ENCODE results near the gene TRPC4AP. TPM values are rescaled to one million over a fixed set of nuclear protein-coding genes. Genes with fewer than 3 reads are reported as not detected.

The TRPC4AP gene
- total RNA-seq, 2 experiments from 2014 or later = 31.9 to 38.8 TPM

- ChIA-PET POLR2A (interaction anchor here (0.6 kb wide), 1 partner anchor 167 kb away, joined by 3 read pairs; no protein-coding TSS in a partner anchor), CTCF (ENCODE audit: unreplicated experiment) (interaction anchor here (1.2 kb wide), 1 partner anchor 98 kb away, joined by 3 read pairs; no protein-coding TSS in a partner anchor)
- Histone ChIP-seq H3K4me2 (ENCODE audit: low read length) (no peak overlapping the region), H3K4me3 (ENCODE audit: low read depth, low read length, poor library complexity, severe bottlenecking) (no peak overlapping the region), H4K20me1 (ENCODE audit: insufficient read depth, low read length) (no peaks in the 10 kb centered on the region), H2AFZ (ENCODE audit: low read length) (no peak overlapping the region), H3K9me3 (ENCODE audit: low read length) (no peaks in the 10 kb centered on the region), H3K9me2 (ENCODE audit: insufficient read depth, low read length) (no peaks in the 10 kb centered on the region), H3K36me3 (ENCODE audit: insufficient read depth, low read length) (no peaks in the 10 kb centered on the region), H3K4me1 (ENCODE audit: insufficient read depth, low read length, poor library complexity, severe bottlenecking) (peaks cover 11% of the 10 kb centered on the region), H3K27ac (ENCODE audit: low read depth, low read length, poor library complexity, severe bottlenecking) (no peak overlapping the region), H3K79me2 (ENCODE audit: insufficient read depth, low read depth, low read length) (no peaks in the 10 kb centered on the region)
- intact Hi-C loops (cut with micrococcal nuclease; ENCODE audit: unreplicated experiment) = no loop called here
- DNase-seq (ENCODE audit: low spot score) = no peak
- no TSS peak for BruUV-seq (replicated peaks)
- no peak for TF ChIP-seq CTCF (conservative IDR thresholded peaks at IDR 0.05; ENCODE audit: low read length)
- TF ChIP-seq EZH2phosphoT487 (IDR thresholded peaks at IDR 0.05; ENCODE audit: borderline replicate concordance, low read depth, low read length) = no peak
These were observed 120.9 kb downstream of the TRPC4AP start for GRCh38 chr20:34971561-34972235.

GRCh38 chr20:34970846-34971560 is 121.6 kb downstream of the TRPC4AP start:
- Histone ChIP-seq H3K27ac (ENCODE audit: low read depth, low read length, poor library complexity, severe bottlenecking) (no peak overlapping the region), H3K4me3 (ENCODE audit: low read depth, low read length, poor library complexity, severe bottlenecking) (no peak overlapping the region), H4K20me1 (ENCODE audit: insufficient read depth, low read length) (no peaks in the 10 kb centered on the region), H3K4me2 (ENCODE audit: low read length) (no peak overlapping the region), H3K9me2 (ENCODE audit: insufficient read depth, low read length) (no peaks in the 10 kb centered on the region), H3K9me3 (ENCODE audit: low read length) (no peaks in the 10 kb centered on the region), H2AFZ (ENCODE audit: low read length) (no peak overlapping the region), H3K36me3 (ENCODE audit: insufficient read depth, low read length) (no peaks in the 10 kb centered on the region), H3K79me2 (ENCODE audit: insufficient read depth, low read depth, low read length) (no peaks in the 10 kb centered on the region), H3K4me1 (ENCODE audit: insufficient read depth, low read length, poor library complexity, severe bottlenecking) (peaks cover 4% of the 10 kb centered on the region)
- no TSS peak for BruUV-seq (replicated peaks)
- TF ChIP-seq EZH2phosphoT487 (IDR thresholded peaks at IDR 0.05; ENCODE audit: borderline replicate concordance, low read depth, low read length) (no peak), CTCF (conservative IDR thresholded peaks at IDR 0.05; ENCODE audit: low read length) (no peak)
- POLR2A ChIA-PET = interaction anchor here (0.6 kb wide), 1 partner anchor 969 kb away, joined by 3 read pairs; no protein-coding TSS in a partner anchor
- CTCF ChIA-PET (ENCODE audit: unreplicated experiment) = no interaction called here
- intact Hi-C loops (cut with micrococcal nuclease; ENCODE audit: unreplicated experiment) = no loop called here
- no peak for DNase-seq (ENCODE audit: low spot score)

All from OCI-LY7 (cell line).